NCI-H187 (cell line): ENCODE data around the gene CRHR2.

ENCODE experiments used
- DNase-seq, 2 experiments: peaks; one replicate each; lab custom pipeline; 2025; lab: John Stamatoyannopoulos, UW

The CRHR2 gene

DNA sequence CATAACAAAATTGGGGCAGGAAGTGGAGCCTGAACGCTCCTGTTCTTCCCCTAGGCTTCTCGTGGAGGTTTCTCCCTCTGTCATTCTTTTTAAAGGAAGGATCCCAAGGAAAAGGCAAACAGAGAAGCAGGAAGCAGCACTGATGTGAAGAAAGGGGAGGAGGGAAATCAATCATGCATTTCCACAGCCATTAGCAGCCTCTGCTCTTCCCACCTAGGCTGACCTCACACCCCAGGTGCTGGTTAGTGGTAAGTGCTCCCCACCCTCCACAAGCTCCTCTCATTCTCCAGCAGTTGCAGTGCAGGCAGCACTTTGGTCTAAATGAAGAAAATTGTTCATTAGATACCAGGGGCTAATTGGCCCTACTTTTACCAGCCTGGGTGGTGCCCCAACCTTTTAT, 2.6 kb downstream of the CRHR2 start:
- no peak for DNase-seq

DNA sequence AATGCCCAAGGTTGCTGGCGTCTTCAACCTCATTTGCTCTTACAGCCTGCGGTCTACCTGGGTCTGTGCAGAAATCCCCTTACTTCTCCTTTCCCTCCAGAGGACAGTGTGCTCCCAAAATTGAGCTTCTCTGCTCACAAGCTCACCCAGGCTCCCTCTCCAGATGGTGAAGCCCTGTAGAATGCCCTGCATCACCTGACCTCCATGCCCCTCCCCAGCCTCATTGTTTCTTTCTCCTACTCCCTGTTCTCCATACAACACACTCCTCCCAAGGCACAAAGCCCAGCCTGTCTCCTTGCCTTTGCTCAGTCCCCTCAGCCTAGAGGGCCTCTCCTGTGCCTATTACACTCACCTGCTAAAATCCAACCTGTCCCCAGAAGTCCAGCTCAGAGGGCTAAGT, 3.5 kb downstream of the CRHR2 start:
- no peak for DNase-seq

GRCh38 chr7:30674876-30675275, 7.4 kb downstream of the CRHR2 start:
- no peak for DNase-seq

GRCh38 chr7:30674420-30674819, 7.8 kb downstream of the CRHR2 start:
- DNase-seq, result no peak

- DNase-seq, result no peak
Measured at GRCh38 chr7:30671793-30672465, 10.3 kb downstream of the CRHR2 start.

- no peak for DNase-seq
Measured at GRCh38 chr7:30668102-30668501, 14.2 kb downstream of the CRHR2 start.

DNA sequence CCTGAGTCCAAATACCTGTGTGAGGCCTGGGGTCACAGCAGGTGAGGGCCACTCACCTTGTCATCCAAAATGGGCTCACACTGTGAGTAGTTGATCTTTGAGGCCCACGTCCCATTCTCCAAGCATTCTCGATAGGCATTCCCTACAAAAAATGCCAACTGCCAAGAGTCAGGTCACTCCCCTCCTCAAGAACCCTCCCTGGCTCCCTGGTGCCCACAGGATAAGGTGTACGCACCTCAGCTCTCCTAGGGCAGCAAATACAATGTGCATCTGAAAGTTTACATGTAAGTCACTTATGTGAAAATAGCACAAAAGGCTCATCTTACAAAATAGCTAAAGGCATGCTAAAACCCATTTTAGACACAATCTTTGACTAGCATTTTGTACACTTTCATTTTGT, 15.1 kb downstream of the CRHR2 start:
- DNase-seq, result no peak

GRCh38 chr7:30665449-30665848, 16.8 kb downstream of the CRHR2 start:
- DNase-seq, result no peak

GRCh38 chr7:30665043-30665442, 17.2 kb downstream of the CRHR2 start:
- no peak for DNase-seq

DNA sequence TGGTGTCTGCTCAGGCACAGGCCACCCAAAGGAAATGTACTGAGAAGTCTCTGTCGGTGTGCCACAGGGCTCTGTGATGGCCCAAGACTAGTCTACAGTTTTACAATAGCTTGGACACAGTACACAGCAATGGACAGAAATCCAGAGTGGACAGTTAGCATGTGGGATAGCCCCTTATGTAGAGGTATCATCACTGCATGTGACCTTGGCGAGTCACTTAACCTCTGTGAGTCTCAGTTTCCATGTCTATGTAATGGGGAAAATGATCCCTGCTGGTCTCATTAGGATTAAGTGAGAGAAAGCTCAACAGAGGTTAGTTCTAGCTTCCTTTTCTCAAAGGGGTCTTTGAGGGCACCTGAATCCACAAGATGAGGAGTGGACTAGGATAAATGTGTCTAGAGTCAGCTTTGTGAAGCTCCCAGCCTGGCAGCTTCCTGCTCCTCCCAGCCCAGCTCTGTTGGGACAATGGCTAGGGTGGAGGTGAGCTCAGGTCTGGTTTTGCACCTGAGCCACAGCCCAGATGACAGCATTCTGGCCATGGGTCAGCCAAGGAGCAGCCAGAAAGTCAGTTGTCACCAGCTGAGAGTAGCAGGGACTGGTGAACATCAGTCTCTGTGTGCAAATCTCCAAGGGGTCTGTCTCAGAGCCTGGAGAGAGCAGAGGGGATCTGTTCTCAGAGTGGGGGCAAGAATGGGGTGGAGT, 17.9 kb downstream of the CRHR2 start:
- DNase-seq, result no peak

GRCh38 chr7:30663414-30663813, 18.8 kb downstream of the CRHR2 start:
- DNase-seq, result no peak

DNA sequence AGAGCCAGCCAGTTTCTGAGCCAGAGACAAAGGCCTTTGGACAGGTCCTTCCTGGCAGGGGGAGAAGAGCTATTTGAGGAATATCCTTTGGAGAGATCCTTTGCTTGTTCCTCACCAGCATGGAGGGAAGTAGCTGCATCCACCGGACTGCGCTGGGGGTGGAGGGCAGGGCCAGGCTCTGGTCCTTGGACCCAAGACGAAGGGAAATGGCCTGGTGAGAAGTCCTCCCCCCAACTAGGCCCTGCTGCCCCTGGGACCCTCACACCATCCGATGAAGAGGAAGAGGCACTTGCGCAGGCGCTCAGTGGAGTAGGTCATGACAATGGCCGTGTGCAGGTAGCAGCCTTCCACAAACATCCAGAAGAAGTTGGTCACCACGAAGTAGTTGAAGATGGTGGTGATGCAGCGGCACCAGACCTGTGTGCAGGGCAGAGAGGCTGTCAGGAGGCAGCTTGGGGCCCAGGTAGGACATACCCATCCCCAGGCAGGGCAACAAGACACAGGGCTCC, 19.8 kb downstream of the CRHR2 start:
- DNase-seq, result no peak

DNA sequence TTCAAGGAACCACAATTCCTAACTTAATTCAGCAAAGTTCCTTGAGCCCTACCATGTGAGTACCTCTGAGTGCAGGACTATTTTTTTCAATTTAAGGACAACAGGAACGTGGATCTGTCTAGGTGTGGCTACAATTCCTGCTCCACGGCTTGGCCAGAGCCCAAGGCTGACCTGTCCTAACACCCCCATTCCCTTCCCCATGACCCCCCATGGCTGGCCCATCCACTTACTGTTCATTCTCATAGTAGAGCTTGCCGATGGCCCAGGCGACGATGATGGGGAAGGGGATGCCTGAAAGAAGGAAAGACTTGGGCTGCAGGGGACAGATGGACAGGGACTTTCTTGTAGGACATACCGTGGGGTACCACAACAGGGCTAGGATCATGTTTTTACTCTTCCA, 20.3 kb downstream of the CRHR2 start:
- DNase-seq, result no peak

DNA sequence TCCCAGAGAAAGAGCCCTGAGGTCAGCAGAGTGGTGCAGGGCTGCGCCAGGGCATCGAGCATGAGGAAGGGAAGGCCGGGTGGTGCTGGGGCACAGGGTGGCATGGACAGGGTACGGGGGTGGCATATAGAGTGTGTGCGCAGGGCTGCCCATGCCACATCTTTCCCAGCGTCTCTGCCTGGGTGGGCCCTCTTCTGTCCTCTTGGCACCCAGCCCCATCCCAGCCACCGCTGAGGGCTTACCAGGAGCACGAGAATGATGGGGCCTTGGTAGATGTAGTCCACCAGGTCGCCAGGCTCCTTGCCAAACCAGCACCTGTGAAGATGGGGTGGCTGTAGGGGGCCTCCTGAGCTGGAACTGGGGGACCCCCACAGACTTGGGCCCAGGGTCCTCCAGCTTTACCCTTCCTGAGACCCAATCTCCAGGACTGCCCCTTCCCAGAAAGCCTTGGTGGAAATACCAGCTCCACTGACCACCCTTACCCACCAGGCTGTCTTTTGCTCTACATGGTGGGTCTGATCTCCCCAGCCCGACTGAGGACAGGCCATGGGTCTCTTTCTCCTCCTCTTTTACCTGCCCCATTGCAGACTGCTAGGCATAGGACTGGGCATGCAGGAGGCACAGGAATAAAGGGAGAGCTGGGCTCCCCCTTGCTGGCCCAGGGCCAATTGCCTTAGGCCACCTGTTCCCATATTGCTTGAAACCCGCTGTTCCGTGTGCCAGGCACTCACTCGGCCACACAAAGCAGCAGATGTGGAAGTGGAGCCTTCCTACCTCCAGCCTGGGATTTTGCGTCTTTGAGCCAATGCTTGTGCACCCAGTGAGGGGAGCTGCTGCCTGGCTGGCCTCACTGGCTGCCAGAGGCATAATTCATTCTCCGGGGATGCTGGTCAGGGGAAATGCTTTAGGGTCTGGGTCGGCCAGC, 21.7 kb downstream of the CRHR2 start:
- no peak for DNase-seq

- no peak for DNase-seq
Measured at GRCh38 chr7:30659312-30659711, 22.9 kb downstream of the CRHR2 start.

GRCh38 chr7:30658479-30659074, 23.7 kb downstream of the CRHR2 start:
- no peak for DNase-seq

- DNase-seq, result no peak
Measured at GRCh38 chr7:30657131-30657530, 25.1 kb downstream of the CRHR2 start.

DNA sequence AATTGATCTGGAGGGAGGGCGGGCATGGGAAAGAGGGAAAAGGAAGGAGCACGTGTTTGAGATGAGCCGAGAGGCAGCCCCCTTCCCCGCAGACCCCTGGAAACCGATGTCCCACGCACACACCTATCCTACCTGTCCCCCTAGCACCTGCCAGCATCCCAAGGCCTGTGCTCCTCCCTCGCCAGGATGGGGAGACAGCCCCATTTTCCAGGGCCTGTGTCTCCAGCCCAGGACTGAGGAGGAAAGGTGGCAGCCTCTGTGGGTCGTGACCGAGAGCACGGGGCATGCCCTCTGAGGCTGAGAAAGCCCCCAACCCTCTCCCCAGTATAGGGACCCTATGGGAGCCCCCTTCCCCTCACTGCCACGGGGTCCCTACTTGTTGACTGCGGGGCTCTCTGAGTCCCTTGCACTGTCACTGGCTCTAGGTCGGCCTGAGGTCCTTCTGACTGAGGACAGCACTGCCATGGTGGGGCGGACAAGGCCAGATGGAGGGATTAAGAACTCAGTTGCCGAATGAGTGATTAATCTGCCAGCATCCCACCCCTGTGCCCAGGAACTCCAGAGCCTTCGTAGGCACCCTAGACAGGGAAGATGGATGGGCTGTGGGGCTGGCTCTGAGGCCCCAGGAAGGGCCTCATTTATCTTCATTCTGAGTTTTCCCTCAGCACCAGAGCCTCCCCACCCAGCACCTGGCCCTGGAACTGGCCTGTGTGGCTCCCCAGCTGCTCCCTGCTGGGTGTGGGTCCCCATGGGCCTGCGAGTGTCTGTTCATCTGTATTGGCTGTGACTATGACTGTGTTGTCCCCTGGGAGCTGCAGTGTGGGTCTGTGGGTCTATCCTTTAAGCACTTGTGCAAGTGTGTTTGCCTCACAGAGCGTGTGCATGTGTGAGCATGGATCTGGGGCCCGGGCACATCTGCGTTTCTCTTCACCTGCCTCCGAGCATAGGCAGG, 26.0 kb downstream of the CRHR2 start:
- no peak for DNase-seq

GRCh38 chr7:30655096-30655970, 26.9 kb downstream of the CRHR2 start:
- no peak for DNase-seq
